RWPE1 (cell line): Measurements from ENCODE around the gene LRSAM1.

Experiments
- CTCF ChIA-PET: fragments of 350-600 bp; sonication (Branson Sonifier 250); formaldehyde crosslinking; extraction: SDS; loops from one replicate; lab custom pipeline; 2021; lab: Yijun Ruan, JAX
- POLR2A ChIA-PET: fragments of 400-600 bp; formaldehyde crosslinking; extraction: SDS; loops from one replicate; lab custom pipeline; 2020; ENCODE audit warnings: antibody characterized with exemption; ENCODE audit not compliant: low non-redundant PET; lab: Yijun Ruan, JAX
- DNase-seq: peaks from one replicate; pipeline ENCODE4 v3.0.0; 2012; ENCODE audit warnings: low spot score
- H3K27ac ChIP-seq: fragments of 450-650 bp; 2 replicates; pipeline ENCODE4 v1.5.1; 2017
- TF ChIP-seq, protein P1 (sequence below): fragments of 450-650 bp; conservative IDR thresholded peaks from 2 replicates; pipeline ENCODE4 v1.5.1; 2017; ENCODE audit warnings: low read depth, mild to moderate bottlenecking

Gene LRSAM1

DNA sequence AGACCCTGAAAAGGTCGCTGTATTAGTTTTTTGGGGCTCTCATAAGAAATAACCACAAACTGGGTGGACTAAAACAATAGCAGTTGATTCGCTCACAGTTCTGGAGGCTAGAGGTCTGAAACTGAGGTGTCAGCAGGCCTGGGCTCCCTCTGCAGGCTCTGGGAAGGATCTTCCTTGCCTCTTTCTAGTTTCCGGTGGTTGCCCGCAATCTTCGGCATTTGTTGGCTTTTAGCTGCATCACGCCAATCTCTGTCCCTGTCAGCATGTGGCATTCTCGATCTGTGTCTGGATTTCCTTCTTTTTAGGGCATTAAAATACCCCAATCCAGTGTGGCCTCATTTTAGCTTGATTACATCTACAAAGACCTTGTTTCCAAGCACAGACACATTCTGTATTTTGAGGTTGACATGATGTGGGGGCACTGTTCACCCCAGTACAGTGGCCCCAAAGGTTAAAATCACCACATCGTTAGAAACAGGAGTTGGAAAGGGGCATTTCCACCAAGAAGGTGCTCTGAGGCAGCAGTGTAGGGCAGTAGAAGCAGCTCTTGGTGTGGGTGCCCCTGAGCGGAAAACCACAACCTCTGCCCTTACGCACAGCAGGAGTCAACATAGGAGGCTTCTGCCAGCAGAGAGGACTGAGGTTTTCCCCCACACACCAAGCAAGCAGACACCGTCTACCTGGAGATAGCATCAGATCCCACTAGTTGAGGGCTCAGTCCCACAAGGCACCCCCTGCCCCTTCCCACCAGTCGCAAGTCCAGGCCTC is 13.6 kb upstream of the LRSAM1 start:
- TF ChIP-seq, protein P1, sequence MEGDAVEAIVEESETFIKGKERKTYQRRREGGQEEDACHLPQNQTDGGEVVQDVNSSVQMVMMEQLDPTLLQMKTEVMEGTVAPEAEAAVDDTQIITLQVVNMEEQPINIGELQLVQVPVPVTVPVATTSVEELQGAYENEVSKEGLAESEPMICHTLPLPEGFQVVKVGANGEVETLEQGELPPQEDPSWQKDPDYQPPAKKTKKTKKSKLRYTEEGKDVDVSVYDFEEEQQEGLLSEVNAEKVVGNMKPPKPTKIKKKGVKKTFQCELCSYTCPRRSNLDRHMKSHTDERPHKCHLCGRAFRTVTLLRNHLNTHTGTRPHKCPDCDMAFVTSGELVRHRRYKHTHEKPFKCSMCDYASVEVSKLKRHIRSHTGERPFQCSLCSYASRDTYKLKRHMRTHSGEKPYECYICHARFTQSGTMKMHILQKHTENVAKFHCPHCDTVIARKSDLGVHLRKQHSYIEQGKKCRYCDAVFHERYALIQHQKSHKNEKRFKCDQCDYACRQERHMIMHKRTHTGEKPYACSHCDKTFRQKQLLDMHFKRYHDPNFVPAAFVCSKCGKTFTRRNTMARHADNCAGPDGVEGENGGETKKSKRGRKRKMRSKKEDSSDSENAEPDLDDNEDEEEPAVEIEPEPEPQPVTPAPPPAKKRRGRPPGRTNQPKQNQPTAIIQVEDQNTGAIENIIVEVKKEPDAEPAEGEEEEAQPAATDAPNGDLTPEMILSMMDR, result no peak
- POLR2A ChIA-PET, result no interaction called here
- CTCF ChIA-PET, result interaction anchor here (1.3 kb wide), 1 partner anchor 223 kb away, joined by 7 read pairs; no protein-coding TSS in a partner anchor
- no peak overlapping the region for H3K27ac ChIP-seq
- no peak for DNase-seq

DNA sequence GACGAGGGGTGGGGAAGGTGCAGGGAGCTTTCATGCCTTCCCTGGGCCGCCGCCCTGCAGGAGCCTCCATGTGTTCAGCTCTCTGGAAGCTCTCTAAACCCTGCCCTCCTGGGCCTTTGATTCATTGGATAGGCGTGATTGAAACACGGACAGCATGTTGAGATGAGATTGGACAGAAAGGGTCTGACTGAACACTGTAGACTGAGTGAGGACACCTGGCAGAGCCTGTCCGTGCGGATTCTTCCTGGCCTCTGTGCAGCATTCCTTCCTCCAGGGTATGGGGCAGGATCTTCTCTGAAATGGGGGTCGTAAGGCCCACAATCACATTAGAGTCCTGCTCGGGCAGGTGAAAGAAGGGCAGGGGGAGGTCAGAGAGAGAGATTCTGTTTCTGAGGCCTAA is 12.9 kb upstream of the LRSAM1 start:
- H3K27ac ChIP-seq, result no peak overlapping the region
- TF ChIP-seq, protein P1, result no peak
- DNase-seq, result no peak
- ChIA-PET POLR2A (no interaction called here), CTCF (no interaction called here)

DNA sequence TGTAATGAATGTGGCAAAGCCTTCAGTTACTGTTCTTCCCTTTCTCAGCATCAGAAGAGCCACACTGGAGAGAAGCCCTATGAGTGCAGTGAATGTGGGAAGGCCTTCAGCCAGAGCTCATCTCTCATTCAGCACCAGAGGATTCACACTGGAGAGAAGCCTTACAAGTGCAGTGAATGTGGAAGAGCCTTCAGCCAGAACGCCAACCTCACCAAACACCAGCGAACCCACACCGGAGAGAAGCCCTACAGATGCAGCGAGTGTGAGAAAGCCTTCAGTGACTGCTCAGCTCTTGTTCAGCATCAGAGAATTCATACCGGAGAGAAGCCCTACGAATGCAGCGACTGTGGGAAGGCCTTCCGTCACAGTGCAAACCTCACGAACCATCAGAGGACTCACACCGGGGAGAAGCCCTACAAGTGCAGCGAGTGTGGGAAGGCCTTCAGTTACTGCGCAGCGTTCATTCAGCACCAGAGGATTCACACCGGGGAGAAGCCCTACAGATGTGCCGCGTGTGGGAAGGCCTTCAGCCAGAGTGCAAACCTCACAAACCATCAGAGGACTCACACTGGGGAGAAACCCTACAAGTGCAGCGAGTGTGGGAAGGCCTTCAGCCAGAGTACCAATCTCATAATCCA is 6.9 kb upstream of the LRSAM1 start:
- H3K27ac ChIP-seq, result peak overlapping the region; percentile 66
- no peak for DNase-seq
- TF ChIP-seq, protein P1, result no peak
- CTCF ChIA-PET, result no interaction called here
- POLR2A ChIA-PET, result interaction anchor here (0.9 kb wide), 1 partner anchor 20 kb away, joined by 4 read pairs; the partner anchor contains the start of gene ZNF79

DNA sequence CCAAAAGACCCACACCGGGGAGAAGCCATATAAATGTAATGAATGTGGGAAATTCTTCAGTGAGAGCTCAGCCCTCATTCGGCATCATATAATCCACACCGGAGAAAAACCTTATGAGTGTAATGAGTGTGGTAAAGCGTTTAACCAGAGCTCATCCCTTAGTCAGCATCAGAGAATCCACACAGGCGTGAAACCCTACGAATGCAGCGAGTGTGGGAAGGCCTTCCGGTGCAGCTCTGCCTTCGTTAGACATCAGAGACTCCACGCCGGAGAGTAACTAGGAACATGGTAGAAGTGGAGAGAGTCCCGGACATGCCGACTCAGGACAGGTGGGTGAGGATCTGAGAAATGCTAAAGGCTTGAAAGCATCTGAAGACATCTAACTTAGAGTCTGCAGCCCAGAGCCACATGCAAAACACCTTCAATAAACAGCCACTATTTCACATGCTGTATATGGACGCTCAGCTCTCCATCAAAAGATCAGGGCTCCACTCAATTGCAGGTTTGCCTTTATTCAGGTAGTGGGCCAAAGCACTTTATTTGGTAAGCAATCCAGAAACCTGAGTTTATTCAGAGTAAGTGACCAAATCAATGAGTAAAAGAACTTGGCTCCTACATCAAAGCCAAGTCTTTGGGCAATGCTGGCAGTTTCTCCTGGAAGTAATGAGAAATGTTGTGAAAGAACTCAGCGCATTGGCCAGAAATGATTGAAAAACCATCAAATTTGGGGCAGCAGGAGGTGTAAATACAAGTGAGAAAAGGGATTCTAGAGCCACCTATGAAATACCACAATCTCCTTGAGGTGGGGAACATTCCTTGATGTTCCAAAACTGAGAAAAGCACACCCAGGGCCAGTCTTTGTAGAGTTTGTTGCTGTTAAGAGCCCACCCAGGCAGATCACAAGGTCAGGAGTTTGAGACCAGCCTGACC is 6.1 kb upstream of the LRSAM1 start:
- DNase-seq, result no peak
- H3K27ac ChIP-seq, result peak overlapping the region; percentile 68
- TF ChIP-seq, protein P1, result no peak
- ChIA-PET CTCF (no interaction called here), POLR2A (no interaction called here)

DNA sequence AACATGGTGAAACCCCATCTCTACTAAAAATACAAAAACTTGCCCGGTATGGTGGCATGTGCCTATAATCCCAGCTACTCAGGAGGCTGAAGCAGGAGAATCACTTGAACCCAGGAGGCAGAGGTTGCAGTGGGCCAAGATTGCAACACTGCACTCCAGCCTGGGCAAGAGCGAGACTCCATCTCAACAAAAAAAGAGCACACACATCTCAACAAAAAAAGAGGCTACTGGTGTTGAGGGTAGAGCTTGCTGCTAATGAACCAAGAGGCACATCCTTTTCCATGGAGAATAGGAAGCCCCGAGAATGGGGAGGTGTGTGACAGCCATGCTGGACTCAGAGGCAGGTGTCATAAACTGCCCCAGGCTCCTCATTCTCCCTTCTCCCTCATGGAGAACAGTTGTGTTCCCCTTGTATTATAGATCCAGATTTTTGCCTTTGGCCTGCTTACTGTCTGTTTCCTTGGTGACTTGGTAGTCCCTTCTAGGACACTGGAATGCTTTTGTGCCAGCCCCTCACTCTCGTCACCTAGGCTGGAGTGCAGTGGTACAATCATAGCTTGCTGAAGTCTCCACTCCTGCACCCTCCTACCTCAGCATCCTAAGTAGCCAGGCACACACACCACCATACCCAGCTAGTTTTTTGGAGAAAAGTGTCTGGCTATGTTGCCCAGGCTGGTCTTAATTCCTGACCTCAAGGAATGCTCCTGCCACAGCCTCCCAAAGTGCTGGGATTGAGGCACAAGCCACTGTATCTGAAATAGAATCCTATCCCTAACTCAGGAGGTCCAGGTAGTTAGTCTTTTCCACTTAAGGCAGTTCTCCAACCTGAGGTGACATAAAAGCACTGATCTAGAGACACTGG is 5.2 kb upstream of the LRSAM1 start:
- ChIA-PET CTCF (interaction anchor here (0.7 kb wide), 2 partner anchors 9 to 41 kb away, joined by 3 to 4 read pairs; no protein-coding TSS in a partner anchor), POLR2A (no interaction called here)
- DNase-seq, result no peak
- H3K27ac ChIP-seq, result peak overlapping the region; percentile 68
- TF ChIP-seq, protein P1, result no peak
